NCI-H2171 treated with DMSO at 0.1 percent for 48 hours (cell line): ENCODE results near the gene KCNH1.
"Not testable (repeated sequence)": the region's sequence is repeated elsewhere in the genome, so short reads cannot be mapped to it uniquely, and the experiment has no call there.

Experiments
- DNase-seq: peaks from one replicate; lab custom pipeline; 2025; lab: John Stamatoyannopoulos, UW

KCNH1 gene

DNA sequence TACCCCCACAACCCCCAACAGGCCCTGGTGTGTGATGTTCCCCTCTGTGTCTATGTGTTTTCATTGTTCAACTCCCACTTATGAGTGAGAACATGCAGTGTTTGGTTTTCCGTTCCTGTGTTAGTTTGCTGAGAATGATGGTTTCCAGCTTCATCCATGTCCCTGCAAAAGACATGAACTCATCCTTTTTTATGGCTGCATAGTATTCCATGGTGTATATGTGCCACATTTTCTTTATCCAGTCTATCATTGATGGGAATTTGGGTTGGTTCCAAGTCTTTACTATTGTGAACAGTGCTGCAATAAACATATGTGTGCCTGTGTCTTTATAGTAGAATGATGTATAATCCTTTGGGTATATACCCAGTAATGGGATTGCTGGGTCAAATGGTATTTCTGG, 122.8 kb downstream of the KCNH1 start:
- DNase-seq, result not testable (repeated sequence)

DNA sequence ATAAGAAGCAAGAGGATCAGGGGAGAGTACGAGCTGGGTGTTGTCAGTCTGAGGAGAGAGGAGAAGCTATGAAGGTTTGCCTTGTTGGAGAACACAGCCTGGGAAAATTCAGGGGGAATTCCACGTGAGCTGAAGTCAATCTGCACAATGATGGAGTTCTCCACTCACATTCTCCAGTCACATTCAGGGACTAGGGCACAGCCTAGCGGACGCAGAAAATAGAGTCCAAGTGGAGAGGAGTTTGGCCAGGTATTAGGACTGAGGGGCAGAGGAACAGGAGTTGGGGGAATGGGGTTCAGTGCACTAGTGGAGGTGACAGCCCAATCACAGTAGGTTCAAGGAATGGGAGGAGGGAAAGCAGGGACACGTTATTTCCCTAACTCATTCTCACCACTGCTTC, 124.0 kb downstream of the KCNH1 start:
- no peak for DNase-seq

DNA sequence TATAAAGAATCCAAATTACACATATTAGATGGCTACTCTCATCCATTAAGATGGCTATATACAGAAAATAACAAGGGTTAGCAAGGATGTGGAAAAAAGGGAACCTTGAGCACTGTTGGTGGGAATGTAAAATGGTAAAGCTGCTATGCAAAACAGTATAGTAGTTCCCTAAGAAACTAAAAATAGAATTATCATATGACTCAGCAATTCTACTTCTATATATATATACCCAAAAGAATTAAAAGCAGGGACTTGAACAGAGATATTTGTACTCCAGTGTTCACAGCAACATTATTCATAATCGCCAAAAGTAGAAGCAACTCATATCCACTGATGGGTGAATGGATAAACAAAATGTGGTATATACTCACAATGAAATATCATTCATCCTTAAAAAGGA, 126.1 kb downstream of the KCNH1 start:
- no peak for DNase-seq

DNA sequence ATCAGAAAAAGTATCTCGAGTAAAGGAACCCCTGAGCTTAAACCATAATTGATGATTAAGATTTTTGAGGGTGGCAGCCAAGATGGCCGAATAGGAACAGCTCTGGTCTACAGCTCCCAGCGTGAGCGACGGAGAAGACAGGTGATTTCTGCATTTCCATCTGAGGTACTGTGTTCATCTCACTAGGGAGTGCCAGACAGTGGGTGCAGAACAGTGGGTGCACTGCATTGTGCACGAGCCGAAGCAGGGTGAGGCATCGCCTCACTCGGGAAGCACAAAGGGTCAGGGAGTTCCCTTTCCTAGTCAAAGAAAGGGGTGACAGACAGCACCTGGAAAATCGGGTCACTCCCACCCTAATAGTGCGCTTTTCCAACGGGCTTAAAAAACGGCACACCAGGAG, 138.0 kb downstream of the KCNH1 start:
- not testable (repeated sequence) for DNase-seq

DNA sequence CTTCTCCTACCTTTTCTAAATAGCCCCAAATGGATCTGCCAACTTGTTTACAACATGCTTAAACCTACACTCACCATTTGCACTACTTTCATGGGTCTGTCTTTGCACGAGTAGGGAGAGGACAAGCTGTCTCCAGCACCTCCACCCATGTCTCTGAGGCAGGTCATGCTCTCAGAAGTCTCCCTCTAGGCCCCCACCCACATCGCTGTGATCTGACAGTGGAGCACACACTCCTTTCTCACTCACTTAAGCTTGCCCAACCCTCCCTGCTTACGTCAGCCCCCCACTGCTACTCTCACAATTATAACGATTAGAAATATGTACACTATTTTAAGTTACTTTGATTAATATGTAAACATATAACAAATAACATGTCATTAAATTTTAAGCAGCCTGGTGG, 141.1 kb downstream of the KCNH1 start:
- DNase-seq, result no peak

DNA sequence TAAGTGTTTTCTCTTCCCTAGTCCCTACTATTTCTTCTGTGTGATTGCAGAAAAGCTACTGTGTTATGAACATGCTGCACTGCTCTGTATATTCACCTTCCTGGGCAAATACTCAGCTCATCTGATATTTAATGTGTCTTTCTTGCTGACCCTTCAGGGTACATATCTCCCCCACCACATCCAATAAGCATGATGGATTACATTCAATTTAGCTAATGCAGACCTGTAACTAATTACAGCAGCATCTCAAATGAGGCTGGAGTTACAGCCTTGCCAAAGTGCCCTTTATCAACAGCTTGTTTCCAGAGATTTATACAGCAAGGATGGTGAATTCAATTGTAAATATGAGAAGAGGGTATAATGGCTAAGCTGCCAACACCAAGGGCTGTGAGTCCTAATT, 144.0 kb downstream of the KCNH1 start:
- no peak for DNase-seq

DNA sequence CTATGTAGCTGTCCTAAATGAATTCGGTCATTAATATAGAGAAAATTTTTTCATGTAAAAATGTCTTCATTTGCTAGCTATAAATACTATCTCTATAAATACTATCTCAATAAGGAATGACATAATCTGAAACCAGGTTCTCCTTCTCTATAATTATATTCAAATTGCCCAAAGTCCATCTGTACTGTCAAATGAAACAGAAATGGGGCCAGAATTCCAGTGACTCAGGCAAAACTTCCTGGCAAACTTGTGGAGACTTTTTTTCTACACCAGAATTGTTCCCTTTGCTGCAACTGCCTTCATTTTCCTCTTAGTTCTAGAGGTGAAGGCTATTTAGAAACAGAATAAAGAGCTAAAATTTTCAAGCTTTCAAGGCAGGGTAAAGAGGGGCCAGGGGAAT, 152.5 kb downstream of the KCNH1 start:
- DNase-seq, result no peak

DNA sequence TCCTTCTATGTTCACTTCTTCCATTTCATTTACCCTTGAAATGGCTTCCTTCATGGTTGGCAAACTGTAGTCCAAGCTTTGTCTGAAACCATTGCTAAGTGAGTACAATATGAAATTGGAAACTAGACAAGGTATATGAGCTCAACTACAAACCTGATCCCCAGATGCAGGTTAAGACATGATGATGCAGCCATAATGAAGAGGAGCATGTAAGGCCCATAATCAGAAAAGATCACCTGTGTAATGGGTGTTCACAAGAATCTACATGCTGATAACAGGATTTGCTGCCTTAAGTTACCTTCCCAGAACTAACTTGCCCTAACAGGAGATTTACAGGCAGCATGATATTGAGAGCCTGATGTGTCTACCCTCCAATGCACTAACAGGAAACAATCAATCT, 153.9 kb downstream of the KCNH1 start:
- DNase-seq, result no peak

DNA sequence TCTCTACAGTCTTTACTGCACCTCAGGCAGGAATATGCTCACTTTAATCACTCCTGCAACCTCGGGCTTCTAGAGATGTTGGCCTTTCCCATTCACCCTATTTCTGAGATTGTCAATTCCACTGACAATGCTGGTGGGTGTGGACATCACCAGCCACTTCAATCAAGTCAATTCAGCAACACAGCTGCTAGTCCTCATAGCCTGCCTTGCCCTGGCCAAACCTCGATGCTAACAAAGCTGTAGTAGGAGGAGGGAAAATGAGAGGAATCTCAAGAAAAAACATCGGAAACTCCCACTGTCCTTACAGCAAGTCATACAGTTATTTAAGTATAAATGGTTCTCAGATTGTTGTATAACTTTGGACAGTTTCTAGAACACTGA, 155.0 kb downstream of the KCNH1 start:
- no peak for DNase-seq

DNA sequence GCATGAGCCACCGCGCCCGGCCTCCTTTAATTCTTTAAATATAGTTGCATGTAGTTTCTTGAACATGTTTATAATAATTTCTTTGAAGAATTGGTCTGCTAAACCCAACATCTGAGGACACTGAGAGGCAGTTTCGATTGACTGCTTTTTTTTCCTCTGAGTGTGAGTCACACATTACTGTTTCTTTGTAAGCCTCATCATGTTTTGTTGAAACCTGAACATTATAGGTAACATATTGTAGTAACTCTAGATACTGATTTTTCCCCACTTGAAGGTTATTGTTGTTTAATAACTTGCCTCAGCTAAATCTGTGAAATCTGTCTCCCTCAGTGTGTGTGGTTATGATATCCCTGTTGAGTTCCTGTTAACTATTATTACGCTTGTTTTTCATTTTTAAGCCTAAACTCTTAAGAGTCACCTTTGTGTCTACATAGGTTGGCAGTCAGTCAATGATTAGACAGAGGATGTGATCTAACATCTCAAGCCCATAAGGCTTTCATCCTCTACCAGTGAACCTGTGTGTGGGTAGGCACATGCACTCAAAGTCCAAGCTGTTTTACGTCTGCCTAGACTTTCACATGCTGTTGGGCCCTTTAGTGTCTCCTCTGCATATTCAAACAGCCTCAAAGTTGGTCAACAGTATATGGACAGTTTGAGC, 155.5 kb downstream of the KCNH1 start:
- DNase-seq, result peak; percentile 13

DNA sequence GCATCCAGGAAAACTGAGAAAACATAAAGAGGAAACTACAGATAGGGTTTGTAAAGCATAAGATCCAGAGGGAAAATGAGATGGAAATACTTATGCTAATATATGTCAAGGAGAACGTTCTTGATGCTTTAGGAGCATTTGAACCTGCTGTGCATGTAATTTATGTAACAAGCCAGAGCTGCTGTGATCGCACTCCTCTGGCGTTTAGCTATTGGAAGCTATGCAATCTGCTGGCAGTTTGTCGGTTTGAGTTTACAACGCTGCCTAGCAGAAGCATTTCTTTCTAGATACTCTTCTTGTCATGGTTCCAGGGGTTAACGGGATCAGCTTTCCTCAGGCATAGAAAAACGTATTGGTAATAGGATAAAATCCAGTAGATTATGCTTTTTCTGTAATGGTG, 182.7 kb downstream of the KCNH1 start:
- no peak for DNase-seq

DNA sequence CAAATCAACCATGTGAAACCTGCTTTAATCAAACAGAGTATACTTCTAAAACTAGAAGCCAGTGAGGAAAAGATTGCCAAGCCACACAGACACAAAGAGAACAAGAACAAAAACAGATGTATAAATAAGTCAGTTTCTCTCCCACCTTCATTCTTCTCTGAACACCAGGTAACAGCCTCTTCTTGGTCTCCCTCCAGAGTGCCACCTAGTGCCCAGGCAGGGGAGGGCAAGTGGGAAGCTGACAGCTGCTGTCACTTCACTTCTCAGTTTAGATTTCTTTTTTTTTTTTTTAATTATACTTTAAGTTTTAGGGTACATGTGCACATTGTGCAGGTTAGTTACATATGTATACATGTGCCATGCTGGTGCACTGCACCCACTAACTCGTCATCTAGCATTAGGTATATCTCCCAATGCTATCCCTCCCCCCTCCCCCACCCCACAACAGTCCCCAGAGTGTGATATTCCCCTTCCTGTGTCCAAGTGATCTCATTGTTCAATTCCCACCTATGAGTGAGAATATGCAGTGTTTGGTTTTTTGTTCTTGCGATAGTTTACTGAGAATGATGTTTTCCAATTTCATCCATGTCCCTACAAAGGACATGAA, 183.9 kb downstream of the KCNH1 start:
- DNase-seq, result peak; percentile 72

DNA sequence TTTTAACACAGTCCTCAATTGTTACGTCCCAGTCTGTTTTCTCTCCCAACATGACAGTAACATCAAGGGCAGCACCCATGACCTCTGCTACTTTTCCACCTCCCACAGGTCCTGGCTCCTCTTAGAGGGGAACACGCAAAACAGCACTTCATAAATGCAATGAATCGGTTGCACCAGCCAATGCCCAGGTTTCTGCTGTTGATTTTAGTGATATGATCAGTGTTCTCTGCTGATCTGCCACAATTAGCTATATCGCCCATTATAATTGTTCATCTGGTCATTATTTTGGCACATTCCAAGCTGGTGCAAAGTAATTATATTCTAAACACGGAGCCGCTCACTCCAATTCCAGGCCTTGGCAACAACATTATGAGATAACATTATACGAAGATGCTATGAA, 184.5 kb downstream of the KCNH1 start:
- DNase-seq, result peak; percentile 41

DNA sequence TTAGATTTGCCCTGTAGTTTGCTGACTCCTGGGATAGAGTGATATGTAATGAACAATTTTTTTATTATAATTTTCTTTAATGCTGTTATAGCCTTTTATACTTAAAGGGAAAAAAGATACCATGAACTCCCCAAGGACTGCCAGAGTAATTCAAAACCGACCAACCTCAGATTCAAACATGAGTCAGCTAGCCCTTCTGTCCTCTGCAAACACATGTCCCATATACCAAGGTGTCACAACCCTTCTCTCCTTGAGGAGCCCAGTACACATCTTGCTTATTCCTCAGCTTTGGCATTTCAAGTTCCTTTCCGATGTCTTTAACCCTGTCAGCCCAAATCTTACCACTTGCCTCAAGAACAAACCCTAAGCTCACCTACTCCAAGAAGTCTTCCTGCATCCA, 184.9 kb downstream of the KCNH1 start:
- DNase-seq, result peak; percentile 77

DNA sequence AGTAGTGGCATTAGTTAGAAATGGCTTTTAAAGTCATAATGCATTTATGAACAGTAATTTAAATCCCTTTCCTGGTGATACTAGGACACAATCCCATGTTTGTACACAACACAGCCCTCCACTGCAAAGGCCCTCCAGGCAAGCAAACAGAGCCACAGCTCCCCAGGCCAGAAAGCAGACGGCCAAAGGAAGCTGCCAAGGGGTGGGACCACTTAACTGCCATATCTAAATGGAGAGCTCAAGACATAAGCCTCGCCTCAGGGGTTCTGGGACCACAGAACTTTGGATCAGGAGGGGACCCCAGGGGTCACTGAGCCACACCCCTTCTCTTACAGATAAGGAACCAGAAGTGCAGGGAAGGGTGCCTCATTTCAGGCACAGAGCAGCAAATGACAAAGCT, 189.7 kb downstream of the KCNH1 start:
- no peak for DNase-seq

DNA sequence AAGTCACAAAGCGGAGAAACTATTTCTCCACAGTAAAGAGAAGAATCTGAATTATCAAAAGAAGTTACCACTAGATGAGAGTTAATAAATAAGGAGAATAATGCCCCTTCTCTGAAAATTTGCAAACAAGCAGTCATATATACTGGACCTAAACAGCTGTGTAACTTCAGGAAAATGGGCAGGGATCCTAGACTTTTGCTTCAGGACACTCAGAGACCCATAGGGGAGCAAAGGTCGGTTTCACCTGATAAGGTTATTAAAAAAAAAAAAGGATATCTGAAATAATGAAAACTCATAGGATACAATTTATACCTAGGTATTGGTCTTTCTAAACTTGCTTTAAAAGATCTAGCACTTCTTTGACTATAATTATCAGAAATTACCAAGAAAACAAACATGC, 191.4 kb downstream of the KCNH1 start:
- DNase-seq, result no peak

DNA sequence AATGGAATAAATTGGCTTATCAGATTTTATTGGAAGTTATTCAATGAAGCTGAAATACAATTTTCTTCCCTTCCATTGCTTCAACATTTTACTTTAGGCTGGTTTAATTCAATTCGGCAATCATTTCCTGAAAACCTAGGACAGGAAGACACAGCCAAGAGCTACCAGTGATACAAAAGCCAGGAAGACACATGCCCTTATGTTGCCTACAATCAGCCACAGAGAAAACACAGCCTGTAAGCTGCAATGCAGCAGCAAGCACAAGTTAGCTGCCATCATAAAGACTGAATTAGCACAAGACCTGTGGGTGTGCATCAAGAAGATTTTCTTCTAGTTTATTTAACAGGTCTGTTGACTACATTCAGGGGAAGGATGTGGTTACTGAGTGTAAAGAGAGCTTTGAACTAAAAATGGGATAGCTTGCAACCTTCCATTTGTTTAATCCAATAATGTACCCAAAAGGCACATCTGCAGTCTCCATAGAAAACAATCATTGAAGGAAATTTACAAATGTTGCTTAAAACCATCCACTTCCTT, 193.8 kb downstream of the KCNH1 start:
- DNase-seq, result no peak

DNA sequence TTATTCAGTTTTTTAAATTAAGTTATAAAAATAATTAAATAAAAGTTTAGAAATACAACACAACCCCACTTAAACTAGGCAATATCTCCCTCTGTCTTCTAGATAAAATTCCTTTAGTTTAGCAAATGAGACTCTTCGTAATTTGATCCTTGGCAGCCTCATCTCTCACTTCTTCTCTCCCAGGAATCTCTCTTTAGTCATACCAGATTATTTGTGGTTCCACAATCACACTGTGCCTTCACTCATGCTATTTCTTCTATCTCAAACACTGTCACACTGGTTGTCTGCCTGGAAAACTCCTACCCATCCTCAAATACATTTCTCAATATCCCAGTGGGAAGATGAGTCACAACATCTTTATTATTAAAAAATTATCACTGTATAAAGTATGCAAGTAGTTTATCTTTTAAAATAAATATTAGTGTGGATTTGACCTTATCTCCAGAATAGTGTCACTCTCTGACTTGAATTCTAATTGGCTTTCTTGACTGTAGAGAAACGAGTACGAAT, 195.5 kb downstream of the KCNH1 start:
- no peak for DNase-seq

DNA sequence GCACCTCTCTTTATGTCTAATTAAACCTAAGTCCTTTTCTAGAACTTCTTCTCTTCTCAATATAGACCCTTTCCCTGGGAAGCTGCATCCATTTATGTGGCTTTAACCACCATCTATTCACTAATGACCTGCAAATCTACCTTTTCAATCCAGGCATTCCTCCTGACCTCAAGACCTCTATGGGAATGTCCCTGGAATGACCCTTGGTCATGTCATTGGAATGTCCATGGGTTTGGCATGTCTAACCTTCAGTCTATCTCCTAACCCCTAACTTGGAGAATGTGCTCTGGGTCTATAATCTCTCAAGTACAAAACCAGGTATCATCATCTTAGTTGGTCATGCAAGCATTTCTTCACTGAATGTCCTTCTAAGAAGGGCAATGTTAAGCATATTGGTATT, 196.1 kb downstream of the KCNH1 start:
- DNase-seq, result no peak

DNA sequence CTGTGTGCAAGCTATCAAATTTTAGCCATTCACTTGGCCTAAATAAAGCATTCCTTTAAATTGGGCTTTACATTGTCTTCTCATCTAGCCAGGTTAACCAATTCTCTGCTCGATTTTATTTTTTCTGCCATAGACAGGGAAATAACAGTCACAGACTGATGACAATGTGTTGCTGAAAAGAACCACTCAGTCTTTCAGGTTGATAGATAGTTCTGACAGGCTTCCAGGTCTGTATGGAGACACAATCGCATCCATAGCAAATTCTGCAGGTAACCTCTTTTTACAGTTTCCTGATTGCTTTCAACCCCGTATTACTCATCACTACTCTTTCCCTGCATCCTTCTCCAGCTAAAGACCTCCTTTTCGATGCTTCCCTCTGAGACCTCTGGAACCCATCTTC, 198.0 kb downstream of the KCNH1 start:
- no peak for DNase-seq

DNA sequence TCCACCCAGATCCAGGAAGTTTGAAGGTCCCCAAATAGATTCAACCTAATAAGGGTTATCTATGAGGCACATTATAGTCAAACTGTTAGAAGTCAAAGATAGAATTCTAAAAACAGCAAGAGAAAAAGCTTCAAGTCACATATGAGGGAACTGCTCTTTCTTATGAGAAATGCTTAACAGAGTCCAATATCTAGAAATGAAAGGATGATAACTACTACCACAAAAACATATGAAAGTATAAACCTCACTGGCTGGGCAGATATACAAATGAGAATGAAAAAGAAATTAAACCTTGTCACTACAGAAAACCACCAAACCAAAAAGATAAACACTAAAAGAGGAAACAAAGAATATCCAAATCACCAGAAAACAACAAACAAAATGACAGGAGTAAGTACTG, 201.8 kb downstream of the KCNH1 start:
- no peak for DNase-seq

DNA sequence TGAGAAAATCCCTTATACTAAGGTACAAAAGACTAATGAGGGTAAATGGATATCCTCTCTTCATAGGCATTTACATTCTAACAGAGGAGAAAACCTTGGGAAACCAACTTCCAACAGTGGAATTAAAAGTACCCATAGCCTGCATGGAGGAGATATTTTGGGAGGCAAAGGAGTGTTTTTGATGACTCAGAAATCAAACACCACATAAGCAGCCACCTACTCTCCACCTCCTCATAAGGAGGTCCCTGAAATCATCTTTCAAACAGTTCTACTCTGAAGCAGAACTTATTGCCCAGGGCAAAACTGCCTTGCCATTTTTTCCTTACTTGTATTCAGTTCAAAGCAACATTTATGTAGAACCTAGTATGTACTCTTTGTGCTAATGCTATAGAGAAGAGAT, 211.3 kb downstream of the KCNH1 start:
- DNase-seq, result no peak

DNA sequence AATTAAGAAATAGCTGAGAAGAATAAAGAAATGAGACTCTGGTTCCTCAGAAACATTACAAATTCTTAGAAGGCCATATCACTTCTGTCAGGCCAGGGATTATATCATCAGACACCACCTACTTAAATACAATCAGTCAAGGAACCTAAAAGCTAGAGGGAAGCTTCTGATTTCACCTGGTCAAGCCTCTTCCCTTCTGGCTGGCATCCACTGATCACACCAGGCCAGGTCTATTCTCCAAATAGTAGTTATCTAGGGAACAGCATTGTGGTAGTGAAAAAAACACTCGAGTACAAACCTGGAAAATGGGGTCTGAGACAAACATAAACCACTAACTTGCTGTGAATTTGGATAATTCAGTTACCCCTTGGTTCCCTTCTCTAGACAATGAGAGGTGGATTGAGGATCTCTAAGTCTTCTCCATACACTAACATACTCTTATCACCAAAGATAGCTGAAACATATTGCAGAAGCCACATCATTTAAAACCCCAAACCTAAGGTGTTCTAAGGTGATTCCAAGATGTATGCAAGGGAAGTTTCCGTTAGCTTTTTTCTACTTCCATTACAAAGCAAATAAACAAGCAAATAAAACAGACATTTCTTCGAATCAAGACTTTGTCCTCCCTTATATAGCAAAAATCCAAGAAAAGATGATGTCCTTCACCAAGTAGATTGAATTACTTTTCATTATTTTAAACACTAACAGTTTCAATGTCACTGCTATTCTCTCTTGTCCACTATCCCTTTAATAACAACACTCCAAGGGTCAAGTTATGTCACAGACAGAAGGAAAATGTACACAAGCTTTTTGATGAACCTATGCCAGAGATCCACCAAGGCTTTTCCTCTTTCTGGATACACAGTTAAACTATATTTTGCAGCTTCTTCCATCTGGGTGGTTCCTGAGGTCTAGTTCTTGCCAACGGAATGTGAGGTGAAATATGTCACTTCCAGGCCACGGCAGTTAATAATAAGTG, 212.9 kb downstream of the KCNH1 start:
- no peak for DNase-seq
